Cardiac fibroblast (primary cell): ENCODE measurements around the gene DGKG.

Source experiments
- DNase-seq, 2 donors: peaks; one replicate each; pipeline versions ENCODE4 v3.0.0 to v3.0.0-alpha.2; 2010; ENCODE audit warnings: low read depth in 2 of 2
- H3K4me3 ChIP-seq, 2 donors: replicated peaks in 1 of 2; 1 replicate in 1 of 2; 2 replicates in 1 of 2; pipeline ENCODE4 v1.5.1; 2011; ENCODE audit warnings: low read depth in 2 of 2, low read length in 2 of 2, mild to moderate bottlenecking in 2 of 2, moderate library complexity in 1 of 2
- CTCF ChIP-seq: IDR thresholded peaks from one replicate; pipeline ENCODE4 v1.5.1; 2011; ENCODE audit warnings: low read depth, mild to moderate bottlenecking, low read length, inconsistent platforms

Gene DGKG

DNA sequence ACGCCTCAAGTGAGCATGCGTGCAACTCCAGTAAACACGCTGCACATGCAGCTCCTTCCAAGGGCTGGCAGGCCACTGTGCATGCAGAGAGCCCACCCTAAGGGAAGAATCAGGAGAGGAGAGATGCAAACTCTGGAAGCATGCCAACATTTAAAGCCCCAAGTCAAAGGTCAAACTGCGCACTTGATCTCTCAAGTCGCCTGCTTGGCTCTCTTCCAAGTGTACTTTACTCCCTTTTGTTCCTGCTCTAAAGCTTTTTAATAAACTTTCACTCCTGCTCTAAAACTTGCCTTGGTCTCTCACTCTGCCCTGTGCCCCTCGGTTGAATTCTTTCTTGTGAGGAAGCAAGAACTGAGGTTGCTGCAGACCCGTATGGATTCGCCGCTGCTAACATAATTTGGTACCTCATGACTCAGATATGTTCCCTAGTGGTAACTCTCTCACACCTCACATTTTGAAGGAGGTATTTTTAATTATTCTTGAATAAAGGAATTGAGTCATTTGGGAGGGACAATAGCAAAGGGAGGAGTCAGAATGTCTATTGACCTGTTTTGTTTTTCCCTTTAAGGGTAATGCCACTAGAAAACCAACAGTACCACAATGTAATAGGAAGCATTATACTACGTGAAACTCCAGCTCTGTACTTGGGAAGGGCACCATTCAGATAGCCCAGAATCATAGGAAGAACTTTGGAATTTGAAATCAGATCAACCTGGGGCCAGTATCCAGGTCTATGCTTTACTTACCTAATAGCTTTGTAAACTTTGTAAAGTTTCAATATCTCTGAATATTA, 19.6 kb upstream of the DGKG start:
- no peak for DNase-seq

GRCh38 chr3:186380622-186381380, 18.8 kb upstream of the DGKG start:
- DNase-seq, result peak; percentile 45 to 57
- TF ChIP-seq CTCF, result no peak
- no peak overlapping the region for H3K4me3 ChIP-seq

More for the DNA sequence above, 19.6 kb upstream of the DGKG start:
- no peak for TF ChIP-seq CTCF
- H3K4me3 ChIP-seq, result no peak overlapping the region

GRCh38 chr3:186375443-186375842, 13.4 kb upstream of the DGKG start:
- TF ChIP-seq CTCF, result no peak
- no peak overlapping the region for H3K4me3 ChIP-seq
- DNase-seq, result no peak

- no peak overlapping the region for H3K4me3 ChIP-seq
- no peak for TF ChIP-seq CTCF
- no peak for DNase-seq
Measured at GRCh38 chr3:186374376-186374775, 12.3 kb upstream of the DGKG start.

GRCh38 chr3:186369217-186369616, 7.2 kb upstream of the DGKG start:
- DNase-seq, result no peak
- TF ChIP-seq CTCF, result no peak
- no peak overlapping the region for H3K4me3 ChIP-seq

- TF ChIP-seq CTCF, result no peak
- no peak overlapping the region for H3K4me3 ChIP-seq
- DNase-seq, result no peak
Measured at GRCh38 chr3:186368717-186369116, 6.7 kb upstream of the DGKG start.
